H9 (cell line): Measurements from ENCODE around the gene ADGRG4. TPM values are rescaled to one million over a fixed set of nuclear protein-coding genes. Genes with fewer than 3 reads are reported as not detected.

Source experiments
- DNase-seq: peaks from one replicate; pipeline ENCODE4 v3.0.0-alpha.2; 2017
- H2AFZ ChIP-seq: one replicate; pipeline ENCODE4 v1.6.1; 2013; ENCODE audit warnings: mild to moderate bottlenecking, low read length, control low read depth, moderate library complexity
- H2AK5ac ChIP-seq: 2 replicates; pipeline ENCODE4 v1.6.1; 2013; ENCODE audit warnings: low read length, control low read depth, mixed read lengths; ENCODE audit not compliant: insufficient read length
- H2BK120ac ChIP-seq: one replicate; pipeline ENCODE4 v1.6.1; 2013; ENCODE audit warnings: low read depth, mild to moderate bottlenecking, low read length, control low read depth, inconsistent platforms; ENCODE audit not compliant: poor library complexity, severe bottlenecking
- H2BK12ac ChIP-seq: 2 replicates; pipeline ENCODE4 v1.6.1; 2013; ENCODE audit warnings: low read length, control low read depth, mixed read lengths, low read depth; ENCODE audit not compliant: insufficient read length
- H2BK15ac ChIP-seq: 2 replicates; pipeline ENCODE4 v1.6.1; 2013; ENCODE audit warnings: low read depth, low read length, control low read depth
- H2BK20ac ChIP-seq: one replicate; pipeline ENCODE4 v1.6.1; 2013; ENCODE audit warnings: low read depth, mild to moderate bottlenecking, low read length, control low read depth, inconsistent platforms; ENCODE audit not compliant: poor library complexity, severe bottlenecking
- H2BK5ac ChIP-seq: 2 replicates; pipeline ENCODE4 v1.6.1; 2013; ENCODE audit warnings: low read length, control low read depth, mixed read lengths; ENCODE audit not compliant: insufficient read length
- H3K14ac ChIP-seq: 2 replicates; pipeline ENCODE4 v1.6.1; 2013; ENCODE audit warnings: low read length, control low read depth; ENCODE audit not compliant: insufficient read depth
- H3K18ac ChIP-seq: 2 replicates; pipeline ENCODE4 v1.6.1; 2013; ENCODE audit warnings: low read depth, mild to moderate bottlenecking, mixed read lengths, low read length, control low read depth; ENCODE audit not compliant: insufficient read length
- H3K23ac ChIP-seq: 2 replicates; pipeline ENCODE4 v1.6.1; 2013; ENCODE audit warnings: low read length, control low read depth, mixed read lengths, low read depth; ENCODE audit not compliant: insufficient read length
- H3K23me2 ChIP-seq: 2 replicates; pipeline ENCODE4 v1.6.1; 2013; ENCODE audit warnings: low read depth, mild to moderate bottlenecking, mixed read lengths, low read length, control low read depth; ENCODE audit not compliant: insufficient read length, poor library complexity, severe bottlenecking
- H3K27ac ChIP-seq: 2 replicates; pipeline ENCODE4 v1.5.1; 2013; ENCODE audit warnings: low read length, control low read depth, mixed read lengths, low read depth; ENCODE audit not compliant: insufficient read length
- H3K27me3 ChIP-seq: 2 replicates; pipeline ENCODE4 v1.6.1; 2013; ENCODE audit warnings: low read length, control low read depth, inconsistent platforms; ENCODE audit not compliant: insufficient read depth
- H3K4ac ChIP-seq: 2 replicates; pipeline ENCODE4 v1.6.1; 2013; ENCODE audit warnings: low read depth, mild to moderate bottlenecking, control low read depth, inconsistent platforms, low read length, moderate library complexity
- H3K4me1 ChIP-seq: 2 replicates; pipeline ENCODE4 v1.6.1; 2013; ENCODE audit warnings: low read length, control low read depth, inconsistent platforms; ENCODE audit not compliant: insufficient read depth
- H3K4me2 ChIP-seq: 2 replicates; pipeline ENCODE4 v1.6.1; 2013; ENCODE audit warnings: low read length, control low read depth, mixed read lengths; ENCODE audit not compliant: insufficient read length, insufficient read depth
- H3K56ac ChIP-seq: 2 replicates; pipeline ENCODE4 v1.6.1; 2013; ENCODE audit warnings: low read depth, mild to moderate bottlenecking, mixed read lengths, low read length, control low read depth; ENCODE audit not compliant: insufficient read length
- H3K79me1 ChIP-seq: 2 replicates; pipeline ENCODE4 v1.6.1; 2013; ENCODE audit warnings: low read depth, mild to moderate bottlenecking, moderate library complexity, low read length, control low read depth, inconsistent platforms; ENCODE audit not compliant: insufficient read depth, poor library complexity, severe bottlenecking
- H3K79me2 ChIP-seq: 2 replicates; pipeline ENCODE4 v1.6.1; 2013; ENCODE audit warnings: low read length, control low read depth, inconsistent platforms; ENCODE audit not compliant: insufficient read depth
- H3K9ac ChIP-seq: 2 replicates; pipeline ENCODE4 v1.6.1; 2013; ENCODE audit warnings: low read length, control low read depth, mixed read lengths; ENCODE audit not compliant: insufficient read length; ENCODE audit errors: extremely low read depth
- H3K9me3 ChIP-seq: one replicate; pipeline ENCODE4 v1.6.1; 2013; ENCODE audit warnings: low read depth, low read length, inconsistent platforms; ENCODE audit not compliant: control insufficient read depth
- H3T11ph ChIP-seq: one replicate; pipeline ENCODE4 v1.6.1; 2013; ENCODE audit warnings: mild to moderate bottlenecking, low read length, control low read depth, inconsistent platforms
- H4K20me1 ChIP-seq: one replicate; pipeline ENCODE4 v1.6.1; 2013; ENCODE audit not compliant: control insufficient read depth, insufficient read length, insufficient read depth
- H4K5ac ChIP-seq: 2 replicates; pipeline ENCODE4 v1.6.1; 2013; ENCODE audit warnings: low read depth, mild to moderate bottlenecking, mixed read lengths, low read length, control low read depth; ENCODE audit not compliant: insufficient read length
- H4K8ac ChIP-seq: replicated peaks from 2 replicates; pipeline ENCODE4 v1.6.1; 2013; ENCODE audit warnings: low read length, control low read depth, mixed read lengths, low read depth; ENCODE audit not compliant: insufficient read length
- H4K91ac ChIP-seq: 2 replicates; pipeline ENCODE4 v1.6.1; 2013; ENCODE audit warnings: low read depth, mild to moderate bottlenecking, moderate library complexity, mixed read lengths, low read length, control low read depth; ENCODE audit not compliant: insufficient read length
- H3K27ac Mint-ChIP-seq, 3 experiments: 2 replicates in 2 of 3; 3 replicates in 1 of 3; pipeline ENCODE4 v1.8.0; 2020 to 2021; ENCODE audit warnings: mixed read lengths in 3 of 3, mild to moderate bottlenecking in 1 of 3, moderate library complexity in 1 of 3
- H3K27me3 Mint-ChIP-seq: 2 replicates; pipeline ENCODE4 v1.8.0; 2021; ENCODE audit warnings: low read depth, mild to moderate bottlenecking, moderate library complexity, mixed read lengths
- H3K36me3 Mint-ChIP-seq, 3 experiments: 2 replicates in 2 of 3; 3 replicates in 1 of 3; pipeline ENCODE4 v1.8.0; 2020 to 2021; ENCODE audit warnings: low read depth in 3 of 3, mixed read lengths in 3 of 3; ENCODE audit not compliant: insufficient read depth in 1 of 3
- H3K4me1 Mint-ChIP-seq, 2 experiments: 2 replicates each; pipeline ENCODE4 v1.8.0; 2020; ENCODE audit warnings: mixed read lengths in 2 of 2
- H3K4me3 Mint-ChIP-seq, 2 experiments: 2 replicates in 1 of 2; 3 replicates in 1 of 2; pipeline ENCODE4 v1.8.0; 2020 to 2021; ENCODE audit warnings: mild to moderate bottlenecking in 2 of 2, mixed read lengths in 2 of 2, moderate library complexity in 1 of 2
- H3K9me3 Mint-ChIP-seq, 2 experiments: 2 replicates in 1 of 2; 3 replicates in 1 of 2; pipeline ENCODE4 v1.8.0; 2020; ENCODE audit warnings: mild to moderate bottlenecking in 2 of 2, mixed read lengths in 2 of 2, moderate library complexity in 1 of 2
- CTCF ChIP-seq: fragments of 200-600 bp; sonication (generic); conservative IDR thresholded peaks from 3 replicates; pipeline ENCODE4 v1.8.0; 2021; ENCODE audit warnings: antibody characterized with exemption, mild to moderate bottlenecking
- WGBS: extraction: QIAGEN DNeasy Blood & Tissue Kit; methylation state at CpG from one replicate; pipeline ENCODE4 v1.1.7; 2013; ENCODE audit warnings: missing lambda C conversion rate, low lambda C conversion rate, mixed read lengths; ENCODE audit not compliant: insufficient read length; ENCODE audit errors: extremely low coverage; 5-methylcytosine and 5-hydroxymethylcytosine counted together
- total RNA-seq: library from RNA; stranded (reverse); gene quantifications from 2 replicates; pipeline ENCODE4 v1.2.1, GENCODE V29; 2021

ADGRG4 gene
- total RNA-seq, 1 experiment from 2014 or later = not detected

GRCh38 chrX:136271300-136271699 lies 29.5 kb upstream of the ADGRG4 start:
- no peak overlapping the region for H3K27ac Mint-ChIP-seq
- Histone ChIP-seq H3K56ac (no peak overlapping the region), H2AFZ (no peak overlapping the region), H4K20me1 (no peaks in the 10 kb centered on the region), H3T11ph (no peak overlapping the region), H4K5ac (no peak overlapping the region), H3K79me1 (no peaks in the 10 kb centered on the region), H3K27ac (no peak overlapping the region), H3K14ac (no peak overlapping the region), H2AK5ac (no peak overlapping the region), H4K8ac (no peak overlapping the region), H3K23me2 (no peaks in the 10 kb centered on the region), H2BK120ac (no peak overlapping the region), H2BK20ac (no peak overlapping the region), H3K18ac (no peak overlapping the region), H3K4me2 (no peak overlapping the region), H3K9ac (no peak overlapping the region), H3K4me1 (no peaks in the 10 kb centered on the region), H3K9me3 (peaks cover 14% of the 10 kb centered on the region), H2BK5ac (no peak overlapping the region), H2BK15ac (no peak overlapping the region), H2BK12ac (no peak overlapping the region), H3K4ac (no peak overlapping the region), H3K27me3 (no peaks in the 10 kb centered on the region), H3K23ac (no peak overlapping the region), H3K79me2 (no peaks in the 10 kb centered on the region), H4K91ac (no peak overlapping the region)
- no peaks in the 10 kb centered on the region for H3K4me1 Mint-ChIP-seq
- H3K4me3 Mint-ChIP-seq = no peak overlapping the region
- DNase-seq = no peak
- WGBS = no CpG with 5 or more reads among the region's 1 CpG
- TF ChIP-seq CTCF = no peak
- H3K36me3 Mint-ChIP-seq = 0 out of 7 replicates have a peak, but pooled peaks cover 0 to 4% (median 0%) of the 10 kb centered on the region in 3 experiments
- peaks cover 13% of the 10 kb centered on the region for H3K27me3 Mint-ChIP-seq
- H3K9me3 Mint-ChIP-seq = peaks cover 51 to 75% of the 10 kb centered on the region in 2 experiments
